GM19239 (cell line): ENCODE measurements around the gene FBXW4.
"Not testable (repeated sequence)": the region's sequence is repeated elsewhere in the genome, so short reads cannot be mapped to it uniquely, and the experiment has no call there.

ENCODE experiments used
- DNase-seq: peaks from one replicate; pipeline ENCODE4 v3.0.0; 2011; ENCODE audit warnings: low spot score; ENCODE audit not compliant: insufficient read length
- FAIRE-seq: peaks from 2 replicates; lab custom pipeline; 2011; peaks lifted over from hg19 to GRCh38; lab: Jason Lieb, UNC

FBXW4 gene

GRCh38 chr10:101660256-101660655 is 34.7 kb downstream of the FBXW4 start:
- no peak for DNase-seq
- no peak for FAIRE-seq

GRCh38 chr10:101658975-101659374 is 36.0 kb downstream of the FBXW4 start:
- FAIRE-seq = no peak

GRCh38 chr10:101656890-101657289 is 38.1 kb downstream of the FBXW4 start:
- FAIRE-seq = no peak
- no peak for DNase-seq

More at GRCh38 chr10:101658975-101659374, 36.0 kb downstream of the FBXW4 start:
- no peak for DNase-seq

GRCh38 chr10:101655570-101655969 is 39.4 kb downstream of the FBXW4 start:
- FAIRE-seq (no peak), DNase-seq (no peak)

- DNase-seq = no peak
- FAIRE-seq = no peak
These were observed 41.4 kb downstream of the FBXW4 start for GRCh38 chr10:101653536-101653935.

DNA sequence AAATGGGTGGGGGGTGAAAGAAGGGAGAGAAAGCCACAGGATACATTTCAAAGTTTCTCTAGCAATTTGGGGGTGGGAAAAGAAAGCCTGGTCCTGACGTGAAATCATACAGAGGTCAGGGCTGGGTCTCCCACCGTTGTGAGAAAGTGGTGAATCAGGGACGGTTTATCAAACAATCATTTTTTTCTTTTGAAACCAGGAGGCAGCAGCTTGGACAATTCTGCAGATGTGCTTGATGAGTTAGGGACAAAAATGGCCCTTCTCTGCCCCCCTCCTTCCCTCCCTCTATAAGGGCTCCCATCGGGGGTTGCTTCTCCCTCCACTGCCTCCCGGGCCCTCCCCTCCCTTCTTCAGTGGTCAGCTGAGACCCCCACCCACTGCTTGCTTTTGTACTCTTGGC is 43.6 kb downstream of the FBXW4 start:
- FAIRE-seq = no peak
- no peak for DNase-seq

DNA sequence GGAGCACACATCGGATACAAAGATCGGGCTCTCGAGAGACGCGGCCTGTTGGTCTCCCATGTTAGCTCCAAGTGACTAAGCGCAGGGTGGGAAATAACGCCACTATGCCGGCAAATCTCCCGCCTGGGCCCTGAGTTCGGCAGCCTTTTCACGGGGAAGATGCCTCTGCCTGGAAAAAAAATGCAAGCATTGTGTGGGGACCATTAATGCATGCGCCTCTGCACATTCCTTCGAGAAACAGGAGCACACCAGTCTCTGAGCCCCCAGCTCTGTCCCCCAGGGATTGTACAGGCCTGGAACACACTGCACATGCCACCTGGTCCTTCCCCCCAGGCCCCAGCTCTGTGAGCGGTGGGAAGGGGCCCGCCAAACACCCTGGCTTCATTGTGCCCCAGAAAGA is 44.1 kb downstream of the FBXW4 start:
- FAIRE-seq (no peak), DNase-seq (no peak)

DNA sequence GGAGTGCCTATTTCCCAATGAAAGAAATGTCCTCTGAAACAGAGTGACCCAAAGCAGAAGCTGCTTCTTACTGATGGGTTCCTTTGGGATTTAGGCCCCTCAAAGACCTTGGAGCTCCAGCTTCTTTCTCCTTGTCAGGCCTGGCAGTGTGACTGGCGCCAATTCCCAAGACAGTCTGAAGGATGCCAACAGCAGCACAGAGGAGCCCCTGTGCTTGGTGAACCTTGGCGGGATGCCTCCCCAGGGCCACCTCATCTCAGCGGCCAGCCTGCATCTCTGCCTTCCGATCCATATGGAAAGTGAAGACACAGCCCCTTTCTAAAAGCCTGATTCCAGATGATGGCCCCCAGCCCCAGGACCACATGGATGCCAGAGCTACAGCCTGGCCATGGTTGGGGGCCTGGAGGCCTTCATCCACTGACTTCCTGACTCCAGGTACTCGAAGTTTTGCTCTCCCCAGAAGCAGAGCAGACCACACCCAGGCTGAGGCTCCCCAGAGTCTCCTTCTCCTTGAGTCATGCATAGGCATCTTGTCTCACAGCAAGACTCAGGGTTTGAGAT is 45.4 kb downstream of the FBXW4 start:
- no peak for FAIRE-seq

GRCh38 chr10:101647255-101647654 is 47.7 kb downstream of the FBXW4 start:
- DNase-seq (no peak), FAIRE-seq (no peak)

More for the DNA sequence above, 45.4 kb downstream of the FBXW4 start:
- no peak for DNase-seq

- DNase-seq (no peak), FAIRE-seq (no peak)
These were observed 48.6 kb downstream of the FBXW4 start for GRCh38 chr10:101646364-101646763.

DNA sequence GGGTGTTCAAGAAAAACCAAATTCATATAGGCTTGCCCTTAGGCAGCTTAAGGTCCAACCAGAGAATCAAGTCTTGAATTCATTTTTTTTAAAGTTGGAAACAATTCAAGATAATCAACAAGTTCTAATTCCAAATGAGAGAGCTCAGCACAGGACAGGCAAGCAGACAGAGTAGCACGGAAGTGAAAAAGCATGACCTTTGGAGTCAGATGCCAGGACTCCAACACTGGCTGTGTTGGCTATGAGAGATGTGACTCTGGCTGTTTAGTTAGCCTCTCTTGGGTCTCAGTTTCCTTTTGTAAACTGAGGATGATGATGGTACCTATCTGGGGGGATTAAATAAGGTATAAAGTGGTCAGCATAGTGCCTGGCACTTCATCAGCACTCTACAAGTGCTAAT is 49.3 kb downstream of the FBXW4 start:
- DNase-seq (no peak), FAIRE-seq (no peak)

DNA sequence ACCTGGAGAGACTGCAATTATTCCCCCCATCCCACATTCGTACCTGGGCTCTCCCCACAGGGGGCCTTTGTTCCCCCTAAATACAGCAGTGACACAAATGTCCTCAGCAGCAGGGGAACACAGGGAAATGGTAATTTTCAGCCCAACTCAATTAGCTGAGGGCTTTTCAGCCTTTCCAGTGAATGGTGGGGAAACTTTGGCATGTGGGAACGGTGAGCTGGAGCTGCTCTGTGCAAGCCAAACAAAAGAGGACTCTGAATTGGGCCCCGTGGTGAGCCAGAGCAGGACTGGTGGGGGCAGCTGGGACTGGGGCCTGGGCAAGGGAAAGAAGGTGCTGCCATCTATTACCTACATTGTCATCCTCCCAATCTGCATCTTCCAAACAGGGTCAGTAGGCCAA is 51.0 kb downstream of the FBXW4 start:
- FAIRE-seq (no peak), DNase-seq (no peak)

- DNase-seq = no peak
- FAIRE-seq = no peak
These were observed 51.4 kb downstream of the FBXW4 start for GRCh38 chr10:101643546-101643945.

DNA sequence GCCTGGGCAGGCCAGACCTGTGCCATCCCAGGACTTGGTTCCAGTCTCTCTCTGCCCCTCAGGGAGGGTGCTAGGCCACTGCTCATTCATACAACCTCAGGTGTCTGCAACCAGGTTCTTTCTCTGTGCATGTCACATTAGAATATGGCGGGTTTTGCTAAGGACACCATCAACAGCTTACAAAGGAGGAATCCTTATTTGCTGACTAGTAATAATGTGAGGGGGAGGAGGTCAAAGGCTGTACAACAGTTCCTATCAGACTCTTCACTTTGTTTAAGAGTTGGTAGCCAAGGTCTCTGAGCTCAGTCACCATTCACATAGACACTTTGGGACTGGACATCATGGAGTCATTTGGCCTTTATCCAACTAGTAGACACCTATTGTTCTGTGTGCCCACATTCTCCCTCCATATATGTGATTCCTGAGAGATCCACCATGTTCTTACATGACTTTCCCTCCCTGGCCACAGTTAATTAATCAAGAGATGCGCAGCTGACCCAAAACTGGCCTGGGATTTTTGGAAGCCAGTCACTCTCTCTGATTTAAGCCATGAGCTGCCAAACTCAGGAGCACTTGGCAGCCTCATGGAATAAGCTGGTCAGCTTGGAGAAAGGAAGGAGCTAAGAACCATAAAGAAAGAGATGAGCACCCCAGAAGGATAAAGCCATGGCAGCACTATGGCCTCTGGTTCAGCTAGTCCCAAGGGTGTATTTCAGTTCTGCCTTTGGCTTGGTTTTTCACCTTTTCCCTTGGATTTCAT is 55.6 kb downstream of the FBXW4 start:
- FAIRE-seq (no peak), DNase-seq (no peak)

GRCh38 chr10:101633510-101633909 is 61.5 kb downstream of the FBXW4 start:
- not testable (repeated sequence) for FAIRE-seq, DNase-seq

GRCh38 chr10:101631821-101632475 is 63.0 kb downstream of the FBXW4 start:
- DNase-seq = no peak
- no peak for FAIRE-seq

GRCh38 chr10:101630633-101630920 is 64.4 kb downstream of the FBXW4 start:
- DNase-seq (no peak), FAIRE-seq (no peak)

DNA sequence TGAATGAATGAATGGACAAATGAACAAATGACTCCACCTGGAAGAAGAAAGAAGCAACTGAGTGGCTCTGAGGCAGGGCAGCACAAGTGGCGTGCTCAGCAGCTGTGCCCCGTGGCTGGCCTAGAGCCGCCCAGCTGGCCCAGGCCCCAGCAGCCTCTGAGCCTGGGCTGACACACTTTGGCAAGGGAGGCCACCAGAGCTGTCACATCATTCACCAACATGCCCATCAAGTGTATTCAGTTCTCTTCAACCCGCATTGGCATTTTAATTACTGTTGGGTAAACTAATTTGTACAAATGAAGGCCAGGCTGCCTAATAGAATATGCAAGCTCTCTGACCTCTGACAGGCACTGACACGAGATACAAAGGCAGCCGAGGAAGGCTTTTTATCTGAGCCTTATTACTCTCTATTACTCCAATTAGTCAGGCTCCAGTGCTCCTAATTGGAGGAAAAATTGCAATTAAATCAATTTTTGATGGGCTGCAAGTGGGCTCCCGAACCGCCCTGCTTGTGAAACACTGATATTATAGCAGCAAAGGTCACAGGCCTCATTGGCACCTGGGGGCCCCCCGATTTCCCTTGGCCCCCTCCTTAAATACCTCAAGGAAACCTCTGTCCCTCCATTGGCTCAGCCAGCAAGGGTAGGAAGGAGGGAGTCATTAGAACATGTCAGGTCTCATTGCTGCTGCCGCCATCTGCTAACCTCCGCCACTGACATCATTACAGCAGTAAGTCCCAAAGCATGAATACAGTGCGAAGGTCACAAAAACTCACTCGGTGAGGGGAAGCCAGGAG is 64.9 kb downstream of the FBXW4 start:
- FAIRE-seq = no peak
- DNase-seq = no peak

GRCh38 chr10:101625821-101626412 is 69.1 kb downstream of the FBXW4 start:
- no peak for FAIRE-seq
- DNase-seq = no peak

GRCh38 chr10:101624526-101625102 is 70.4 kb downstream of the FBXW4 start:
- DNase-seq (no peak), FAIRE-seq (no peak)
